Aorta (tissue), 5 donors: ENCODE data around the gene ACSM2B. TPM values are rescaled to one million over a fixed set of nuclear protein-coding genes. Genes with fewer than 3 reads are reported as not detected.
"Not testable (repeated sequence)": the region's sequence is repeated elsewhere in the genome, so short reads cannot be mapped to it uniquely, and the experiment has no call there.

Source experiments
- ATAC-seq: fragments of 200-7000 bp; cut with Tn5 transposase; one replicate; pipeline ENCODE4 v1.9.1; 2022; ENCODE audit warnings: moderate library complexity; ENCODE audit not compliant: low FRiP score
- DNase-seq, 2 donors: peaks; one replicate each; pipeline ENCODE4 v3.0.0-alpha.2; 2020
- H3K27ac ChIP-seq, 2 donors: one replicate each; pipeline ENCODE4 v1.5.1; 2013; ENCODE audit warnings: low read length in 2 of 2, mild to moderate bottlenecking in 2 of 2, moderate library complexity in 2 of 2, control low read depth in 1 of 2, inconsistent platforms in 1 of 2, low read depth in 1 of 2
- H3K27me3 ChIP-seq, 2 donors: one replicate each; pipeline ENCODE4 v1.6.1; 2013; ENCODE audit warnings: control low read depth in 1 of 2, low read length in 1 of 2, mild to moderate bottlenecking in 1 of 2, moderate library complexity in 1 of 2; ENCODE audit not compliant: insufficient read depth in 2 of 2, control insufficient read depth in 1 of 2
- H3K36me3 ChIP-seq, 2 donors: one replicate each; pipeline ENCODE4 v1.6.1; 2013; ENCODE audit warnings: control low read depth in 1 of 2, low read length in 1 of 2, mild to moderate bottlenecking in 1 of 2; ENCODE audit not compliant: insufficient read depth in 2 of 2, control insufficient read depth in 1 of 2
- H3K4me1 ChIP-seq, 2 donors: one replicate each; pipeline ENCODE4 v1.6.1; 2013; ENCODE audit warnings: low read length in 2 of 2, control low read depth in 1 of 2, mild to moderate bottlenecking in 1 of 2, moderate library complexity in 1 of 2; ENCODE audit not compliant: insufficient read depth in 2 of 2, control insufficient read depth in 1 of 2
- H3K4me3 ChIP-seq, 2 donors: one replicate each; pipeline ENCODE4 v1.5.1; 2013; ENCODE audit warnings: low read length in 2 of 2, control low read depth in 1 of 2, mild to moderate bottlenecking in 1 of 2
- H3K9me3 ChIP-seq: one replicate; pipeline ENCODE4 v1.6.1; 2013; ENCODE audit warnings: mild to moderate bottlenecking, low read length; ENCODE audit not compliant: control insufficient read depth
- WGBS, 2 donors: extraction: QIAGEN DNeasy Blood & Tissue Kit; methylation state at CpG; one replicate each; pipeline ENCODE4 v1.1.7; 2013; 5-methylcytosine and 5-hydroxymethylcytosine counted together
- intact Hi-C, 2 donors: fragments of 100-400 bp; cut with DNase I; formaldehyde crosslinking; loops; one replicate each; pipeline versions ENCODE4 v1.14.2 to v1.15.0; 2022
- polyA plus RNA-seq, 2 donors: library from polyadenylated mRNA; stranded (reverse); fragments of 200-250 nt; gene quantifications; one replicate each; pipeline ENCODE4 v1.2.3, GENCODE V29; 2013
- total RNA-seq, 2 donors: library from RNA; stranded (reverse); fragmentation: NEBNext Ultra II Directional; extraction: Animal tissue kit (Norgen Biotek cat#: 25700); gene quantifications; one replicate each; pipeline ENCODE4 v1.2.1, GENCODE V29; 2021
- donor health status: healthy with polysubstance abuse.
- donor health status: Bipolar disorder and iron deficiency.
- donor health status: DM: no; HTN: no; CAD: no.
- donor health status: DM: no; HTN: no; CAD: no.
- donor health status: DM: yes; HTN: yes; CAD: no.

The ACSM2B gene
- total and polyA plus RNA-seq, 4 donors, result not detected

- H3K27me3 ChIP-seq, H3K4me3 ChIP-seq, H3K4me1 ChIP-seq, intact Hi-C loops, H3K9me3 ChIP-seq, H3K27ac ChIP-seq, H3K36me3 ChIP-seq, DNase-seq: not testable (repeated sequence)
- WGBS, 2 donors, result no CpG with 5 or more reads among the region's 13 CpGs
- ATAC-seq, result peak; percentile 45
Observed at GRCh38 chr16:20531795-20532194, 44.4 kb downstream of the ACSM2B start.

GRCh38 chr16:20520103-20520502 is 56.1 kb downstream of the ACSM2B start:
- DNase-seq (no peak), ATAC-seq (no peak)
- Histone ChIP-seq H3K36me3 (no peaks in the 10 kb centered on the region), H3K27me3 (no peaks in the 10 kb centered on the region), H3K9me3 (no peaks in the 10 kb centered on the region), H3K4me3 (no peak overlapping the region), H3K27ac (no peak overlapping the region), H3K4me1 (no peaks in the 10 kb centered on the region)
- intact Hi-C loops, result no loop called here
- 70 to 83% methylated on average over 1 of the region's 1 CpG for WGBS, 2 donors

- Histone ChIP-seq H3K27me3 (no peaks in the 10 kb centered on the region), H3K27ac (no peak overlapping the region), H3K4me3 (no peak overlapping the region), H3K9me3 (no peaks in the 10 kb centered on the region), H3K36me3 (no peaks in the 10 kb centered on the region), H3K4me1 (no peaks in the 10 kb centered on the region)
- ATAC-seq, result no peak
- intact Hi-C loops, result no loop called here
- DNase-seq, result no peak
- WGBS, 2 donors, result 52 to 61% methylated on average over 3 of the region's 3 CpGs
Observed at GRCh38 chr16:20519231-20519630, 56.9 kb downstream of the ACSM2B start.

GRCh38 chr16:20517149-20517548 is 59.0 kb downstream of the ACSM2B start:
- intact Hi-C loops, result no loop called here
- Histone ChIP-seq H3K9me3 (no peaks in the 10 kb centered on the region), H3K4me3 (no peak overlapping the region), H3K4me1 (no peaks in the 10 kb centered on the region), H3K27ac (no peak overlapping the region), H3K27me3 (no peaks in the 10 kb centered on the region), H3K36me3 (no peaks in the 10 kb centered on the region)
- 74 to 81% methylated on average over 2 to 3 of the region's 3 CpGs for WGBS, 2 donors
- ATAC-seq, result no peak
- DNase-seq, result no peak

- ATAC-seq, result no peak
- H3K9me3 ChIP-seq, result no peaks in the 10 kb centered on the region
- no peaks in the 10 kb centered on the region for H3K36me3 ChIP-seq
- H3K4me3 ChIP-seq, result no peak overlapping the region
- no peaks in the 10 kb centered on the region for H3K27me3 ChIP-seq
- DNase-seq, result no peak
- H3K27ac ChIP-seq, result no peak overlapping the region
- intact Hi-C loops, result no loop called here
- H3K4me1 ChIP-seq, result no peaks in the 10 kb centered on the region
Observed at GRCh38 chr16:20515688-20516090, 60.5 kb downstream of the ACSM2B start.

- ATAC-seq (no peak), DNase-seq (no peak)
Observed at GRCh38 chr16:20510323-20510722, 65.8 kb downstream of the ACSM2B start.

GRCh38 chr16:20507280-20507679 is 68.9 kb downstream of the ACSM2B start:
- intact Hi-C loops, result no loop called here
- Histone ChIP-seq H3K4me1 (no peaks in the 10 kb centered on the region), H3K9me3 (peaks cover 6% of the 10 kb centered on the region), H3K4me3 (no peak overlapping the region), H3K36me3 (no peaks in the 10 kb centered on the region), H3K27me3 (no peaks in the 10 kb centered on the region), H3K27ac (no peak overlapping the region)
- WGBS, 2 donors, result 60 to 64% methylated on average over 2 of the region's 2 CpGs
- ATAC-seq (no peak), DNase-seq (no peak)

More at GRCh38 chr16:20510323-20510722, 65.8 kb downstream of the ACSM2B start:
- H3K9me3 ChIP-seq, result peaks cover 2% of the 10 kb centered on the region
- H3K4me1 ChIP-seq, result no peaks in the 10 kb centered on the region
- H3K36me3 ChIP-seq, result no peaks in the 10 kb centered on the region
- H3K27ac ChIP-seq, result no peak overlapping the region
- intact Hi-C loops, result no loop called here
- H3K27me3 ChIP-seq, result no peaks in the 10 kb centered on the region
- H3K4me3 ChIP-seq, result no peak overlapping the region
- 57 to 65% methylated on average over 1 of the region's 1 CpG for WGBS, 2 donors

GRCh38 chr16:20504418-20504817 is 71.7 kb downstream of the ACSM2B start:
- no peaks in the 10 kb centered on the region for H3K4me1 ChIP-seq
- no peak overlapping the region for H3K27ac ChIP-seq
- intact Hi-C loops, result no loop called here
- peaks cover 6% of the 10 kb centered on the region for H3K9me3 ChIP-seq
- H3K36me3 ChIP-seq, result no peaks in the 10 kb centered on the region
- no peak for ATAC-seq
- H3K4me3 ChIP-seq, result no peak overlapping the region
- no peak for DNase-seq
- WGBS, 2 donors, result 56 to 82% methylated on average over 1 of the region's 1 CpG
- no peaks in the 10 kb centered on the region for H3K27me3 ChIP-seq

GRCh38 chr16:20491448-20491847 is 84.7 kb downstream of the ACSM2B start:
- H3K36me3 ChIP-seq, H3K27ac ChIP-seq, DNase-seq, H3K4me1 ChIP-seq, H3K27me3 ChIP-seq, intact Hi-C loops, H3K4me3 ChIP-seq, H3K9me3 ChIP-seq: not testable (repeated sequence)
- ATAC-seq, result peak; percentile 6
- no CpG with 5 or more reads among the region's 11 CpGs for WGBS, 2 donors
